ENCODE measurements around the gene CDH13. TPM values are rescaled to one million over a fixed set of nuclear protein-coding genes. Genes with fewer than 3 reads are reported as not detected.

The CDH13 gene
- total and polyA plus RNA-seq, 2 donors (not counting 3 experiments of a cell fraction or from before 2014, with no cell fraction given): 96.6 to 124 TPM

DNA sequence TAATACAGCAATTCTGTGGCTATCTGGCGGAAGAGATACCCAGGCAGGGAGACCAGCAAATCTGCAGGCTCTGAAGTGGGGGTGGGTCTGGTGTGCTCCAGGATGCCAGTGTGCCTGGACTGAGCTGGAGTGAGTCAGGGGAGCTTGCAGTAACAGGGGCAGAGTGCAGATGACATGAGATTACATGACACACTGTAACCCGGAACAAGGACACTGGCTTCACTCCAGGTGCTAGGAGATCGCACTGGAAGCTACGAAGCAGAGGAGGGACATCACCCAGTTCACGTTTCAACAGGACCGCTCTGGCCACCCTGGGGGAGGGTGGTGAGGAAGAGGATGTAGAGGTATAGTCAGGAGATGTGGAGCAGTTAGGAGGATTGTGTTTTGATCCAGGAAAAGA, 475.6 kb downstream of the CDH13 start:
- no peak for DNase-seq (ENCODE audit: low read depth, low spot score)
- dilution Hi-C loops (cut with MboI; ENCODE audit: extremely low pct_ligation_motif_present, low sequenced_read_pairs) (no loop called here), intact Hi-C loops (cut with micrococcal nuclease) (no loop called here)
- Histone ChIP-seq H3K9me1 (replicated peaks; ENCODE audit: control insufficient read depth, extremely low read depth, insufficient read depth, low read length) (no peaks in the 10 kb centered on the region), H3K27ac (ENCODE audit: insufficient read depth, low read depth, low read length) (no peak overlapping the region), H3K4me2 (ENCODE audit: insufficient read depth, low read length) (no peak overlapping the region), H3K9me3 (replicated peaks; ENCODE audit: control insufficient read depth, insufficient read depth, low read length) (no peaks in the 10 kb centered on the region), H3K27me3 (ENCODE audit: control insufficient read depth in 2 of 2, insufficient read depth in 2 of 2, low read length in 2 of 2) (no peaks in the 10 kb centered on the region), H4K20me1 (replicated peaks; ENCODE audit: control insufficient read depth, extremely low read depth, insufficient read depth, low read length) (no peaks in the 10 kb centered on the region), H3K9ac (replicated peaks; ENCODE audit: extremely low read depth, insufficient read depth, low read length) (no peak overlapping the region), H3K4me3 (replicated peaks in 1 of 3; ENCODE audit: insufficient read depth in 1 of 3, low read depth in 1 of 3, low read length in 3 of 3) (no peak overlapping the region), H3K4me1 (ENCODE audit: control insufficient read depth, extremely low read depth, insufficient read depth, low read length) (no peaks in the 10 kb centered on the region), H3K36me3 (ENCODE audit: control insufficient read depth in 2 of 2, extremely low read depth in 1 of 2, insufficient read depth in 2 of 2, low read length in 2 of 2) (no peaks in the 10 kb centered on the region), H3K79me2 (ENCODE audit: control insufficient read depth, insufficient read depth, low read length) (no peaks in the 10 kb centered on the region), H2AFZ (ENCODE audit: low read depth, low read length) (no peak overlapping the region)
- no peak for FAIRE-seq
- BruUV-seq (replicated peaks): no TSS peak
- ChIA-PET CTCF (no interaction called here), POLR2A (no interaction called here)
- TF ChIP-seq GATA2 (IDR thresholded peaks at IDR 0.05; ENCODE audit: insufficient read depth, insufficient read length, low read depth, low read length): no peak
- TF ChIP-seq, protein P1, sequence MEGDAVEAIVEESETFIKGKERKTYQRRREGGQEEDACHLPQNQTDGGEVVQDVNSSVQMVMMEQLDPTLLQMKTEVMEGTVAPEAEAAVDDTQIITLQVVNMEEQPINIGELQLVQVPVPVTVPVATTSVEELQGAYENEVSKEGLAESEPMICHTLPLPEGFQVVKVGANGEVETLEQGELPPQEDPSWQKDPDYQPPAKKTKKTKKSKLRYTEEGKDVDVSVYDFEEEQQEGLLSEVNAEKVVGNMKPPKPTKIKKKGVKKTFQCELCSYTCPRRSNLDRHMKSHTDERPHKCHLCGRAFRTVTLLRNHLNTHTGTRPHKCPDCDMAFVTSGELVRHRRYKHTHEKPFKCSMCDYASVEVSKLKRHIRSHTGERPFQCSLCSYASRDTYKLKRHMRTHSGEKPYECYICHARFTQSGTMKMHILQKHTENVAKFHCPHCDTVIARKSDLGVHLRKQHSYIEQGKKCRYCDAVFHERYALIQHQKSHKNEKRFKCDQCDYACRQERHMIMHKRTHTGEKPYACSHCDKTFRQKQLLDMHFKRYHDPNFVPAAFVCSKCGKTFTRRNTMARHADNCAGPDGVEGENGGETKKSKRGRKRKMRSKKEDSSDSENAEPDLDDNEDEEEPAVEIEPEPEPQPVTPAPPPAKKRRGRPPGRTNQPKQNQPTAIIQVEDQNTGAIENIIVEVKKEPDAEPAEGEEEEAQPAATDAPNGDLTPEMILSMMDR (IDR thresholded peaks at IDR 0.05; ENCODE audit: extremely low read depth in 1 of 2, insufficient read depth in 1 of 2, low read depth in 1 of 2, low read length in 2 of 2): no peak
- TF ChIP-seq FOS (IDR thresholded peaks at IDR 0.05; ENCODE audit: borderline replicate concordance, insufficient read depth, low read length): no peak
- no peak for TF ChIP-seq JUN (IDR thresholded peaks at IDR 0.05; ENCODE audit: borderline replicate concordance, insufficient read depth, insufficient read length, low read depth)
- TF ChIP-seq, protein P2, sequence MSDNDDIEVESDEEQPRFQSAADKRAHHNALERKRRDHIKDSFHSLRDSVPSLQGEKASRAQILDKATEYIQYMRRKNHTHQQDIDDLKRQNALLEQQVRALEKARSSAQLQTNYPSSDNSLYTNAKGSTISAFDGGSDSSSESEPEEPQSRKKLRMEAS (IDR thresholded peaks at IDR 0.05; ENCODE audit: insufficient read depth, insufficient read length): no peak
- TF ChIP-seq EZH2 (IDR thresholded peaks at IDR 0.05; ENCODE audit: borderline replicate concordance, low read depth, low read length, severe bottlenecking): no peak
- no peak for TF ChIP-seq POLR2A (IDR thresholded peaks at IDR 0.05; ENCODE audit: low read depth, low read length)
- no peak for TF ChIP-seq MYC (IDR thresholded peaks at IDR 0.05; ENCODE audit: low read depth, low read length)
- TF ChIP-seq POLR2AphosphoS5 (IDR thresholded peaks at IDR 0.05; ENCODE audit: insufficient read depth, low read depth, low read length): no peak

Data from endothelial cell of umbilical vein (primary cell).